GM18505 (cell line): ENCODE measurements around the gene IL1RAPL1.

Experiments
- ATAC-seq: cut with Tn5 transposase; IDR thresholded peaks from one replicate; pipeline ENCODE4 v1.9.1; 2021; ENCODE audit not compliant: unreplicated experiment
- POLR2A ChIP-seq: IDR thresholded peaks from 4 replicates; pipeline ENCODE4 v1.6.1; 2011; ENCODE audit warnings: borderline replicate concordance; ENCODE audit not compliant: insufficient read depth, insufficient read length; ENCODE audit errors: extremely low read depth

The IL1RAPL1 gene

GRCh38 chrX:28586981-28587551 is at the start of gene IL1RAPL1:
Gene IL1RAPL1 (plus strand): TSS chrX:28587446.
- TF ChIP-seq POLR2A = no peak

DNA sequence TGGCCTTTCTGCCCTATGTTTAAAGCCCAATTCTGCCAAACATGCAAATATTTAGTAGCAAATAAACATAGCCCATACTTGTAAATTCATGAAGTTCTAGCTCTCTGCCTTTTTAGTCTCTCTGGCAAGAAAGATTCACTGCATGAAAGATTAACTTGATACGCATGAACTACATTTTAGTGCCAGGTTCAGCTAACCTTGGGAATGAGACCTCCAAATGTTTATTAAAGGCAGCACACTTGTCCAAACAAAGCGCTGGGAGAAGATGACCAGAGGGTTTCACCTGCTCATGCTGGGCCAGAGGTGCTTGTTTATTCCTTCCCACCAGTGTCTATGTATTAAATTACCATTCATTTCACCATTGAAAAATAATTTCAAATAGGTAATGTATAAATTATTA is 44.5 kb upstream of the IL1RAPL1 start:
- TF ChIP-seq POLR2A = no peak
- ATAC-seq = no peak

More at GRCh38 chrX:28586981-28587551, at the start of gene IL1RAPL1:
- ATAC-seq = no peak

DNA sequence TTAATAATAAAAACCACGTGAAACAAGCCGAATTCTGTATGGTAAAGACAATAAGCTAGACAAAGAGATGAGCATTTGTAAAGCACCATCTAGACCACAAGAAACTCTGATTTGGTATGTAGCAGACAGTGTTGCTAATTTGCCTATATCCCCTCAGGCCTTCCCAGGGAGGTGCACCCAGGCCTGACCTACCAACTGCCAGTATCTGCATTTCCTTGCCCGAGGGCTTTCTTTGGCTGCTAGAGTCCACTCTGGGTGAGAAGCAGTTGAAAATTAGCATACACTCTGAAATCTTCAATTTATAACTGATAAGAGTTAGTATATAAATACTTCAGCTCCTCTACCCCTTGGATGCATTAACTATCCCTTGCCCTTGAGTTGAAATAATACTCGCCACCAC is 37.4 kb upstream of the IL1RAPL1 start:
- no peak for TF ChIP-seq POLR2A
- ATAC-seq = no peak

GRCh38 chrX:28550331-28550872 is 36.8 kb upstream of the IL1RAPL1 start:
- no peak for TF ChIP-seq POLR2A
- no peak for ATAC-seq

DNA sequence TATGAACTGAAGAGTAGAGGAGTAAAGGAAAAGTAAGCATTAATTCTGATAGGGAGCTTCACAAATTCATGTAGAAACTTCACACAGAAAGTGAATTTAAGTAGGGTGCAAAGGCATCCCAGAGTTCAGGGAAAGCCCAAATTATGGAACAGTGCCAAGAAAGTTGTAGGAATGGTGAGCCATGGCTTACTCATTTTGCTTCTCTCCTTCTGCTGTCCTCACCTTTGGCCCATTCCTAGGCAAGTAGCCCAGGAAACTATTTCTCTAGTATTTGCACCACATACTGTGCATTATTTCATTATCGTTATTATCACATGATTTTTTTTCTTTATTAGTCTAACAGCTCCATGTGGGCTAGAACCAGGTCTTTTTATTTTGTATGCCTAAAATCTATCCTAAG is 34.9 kb upstream of the IL1RAPL1 start:
- TF ChIP-seq POLR2A = no peak
- no peak for ATAC-seq

- TF ChIP-seq POLR2A = no peak
- no peak for ATAC-seq
Measured at GRCh38 chrX:28552882-28553829, 34.1 kb upstream of the IL1RAPL1 start.

DNA sequence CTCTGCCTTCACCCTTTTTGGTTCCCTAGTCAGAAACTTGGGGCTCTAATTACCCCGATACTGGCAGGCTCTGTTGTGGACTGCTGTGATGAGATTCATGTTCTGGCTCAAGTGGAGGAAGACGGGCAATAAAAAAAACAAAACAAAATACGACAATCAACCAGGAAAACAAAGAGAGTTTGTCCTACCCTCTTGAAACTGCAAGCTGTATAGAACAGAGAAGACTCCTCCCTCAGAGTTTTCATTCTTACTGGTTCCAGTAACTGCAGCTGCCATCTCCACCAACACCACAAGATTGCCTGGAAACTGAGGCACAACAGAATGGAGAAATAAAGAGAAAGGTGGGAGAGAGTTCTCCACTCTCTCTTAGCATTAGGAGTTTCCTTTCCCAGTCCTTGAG is 11.1 kb upstream of the IL1RAPL1 start:
- no peak for TF ChIP-seq POLR2A
- ATAC-seq = no peak

DNA sequence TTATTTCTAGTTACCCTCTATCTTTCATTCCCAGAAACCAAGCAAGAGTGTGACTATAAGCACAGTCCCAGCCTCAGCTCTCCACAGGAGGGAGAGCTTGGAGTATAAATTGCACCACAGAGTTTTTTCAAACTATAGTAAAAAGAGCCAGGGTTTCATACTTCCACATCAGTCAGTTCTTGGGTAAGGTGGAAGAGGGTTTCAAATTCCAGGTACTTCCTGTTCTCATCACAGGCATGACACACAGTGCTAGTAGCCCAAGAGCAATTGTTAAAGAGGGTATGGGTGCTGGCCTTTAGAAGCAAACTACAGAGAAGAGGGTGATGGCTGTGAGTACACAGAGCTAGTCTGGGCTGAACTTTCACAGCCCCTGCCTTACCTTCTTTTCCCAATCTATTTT is 5.7 kb upstream of the IL1RAPL1 start:
- TF ChIP-seq POLR2A = no peak
- ATAC-seq = no peak

DNA sequence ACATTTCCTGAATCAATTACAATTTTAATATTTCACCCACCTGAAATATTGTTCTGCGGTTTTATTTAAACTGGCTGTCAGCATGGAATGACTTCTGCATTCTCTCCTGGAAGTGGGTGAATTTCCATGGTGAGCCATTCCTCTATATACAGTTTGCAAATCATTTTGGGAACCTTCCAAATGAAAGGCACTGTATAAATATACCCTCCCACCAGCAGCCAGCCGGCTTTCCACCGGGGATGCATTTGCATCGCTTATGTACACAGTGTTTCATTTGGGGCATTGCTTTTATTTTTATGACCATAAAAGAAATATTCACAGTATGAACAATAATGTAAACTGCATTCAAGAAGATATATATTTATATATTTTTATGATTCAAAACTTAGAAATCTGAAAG is 4.7 kb upstream of the IL1RAPL1 start:
- no peak for TF ChIP-seq POLR2A
- no peak for ATAC-seq

- TF ChIP-seq POLR2A = no peak
- ATAC-seq = no peak
Measured at GRCh38 chrX:28584025-28584424, 3.2 kb upstream of the IL1RAPL1 start.

GRCh38 chrX:28585767-28586166 is 1.5 kb upstream of the IL1RAPL1 start:
- no peak for ATAC-seq
- TF ChIP-seq POLR2A = no peak

GRCh38 chrX:28586286-28586685 is 960 bp upstream of the IL1RAPL1 start:
- no peak for TF ChIP-seq POLR2A
- no peak for ATAC-seq

GRCh38 chrX:28589046-28589445 is 1.8 kb downstream of the IL1RAPL1 start:
- no peak for ATAC-seq
- no peak for TF ChIP-seq POLR2A

DNA sequence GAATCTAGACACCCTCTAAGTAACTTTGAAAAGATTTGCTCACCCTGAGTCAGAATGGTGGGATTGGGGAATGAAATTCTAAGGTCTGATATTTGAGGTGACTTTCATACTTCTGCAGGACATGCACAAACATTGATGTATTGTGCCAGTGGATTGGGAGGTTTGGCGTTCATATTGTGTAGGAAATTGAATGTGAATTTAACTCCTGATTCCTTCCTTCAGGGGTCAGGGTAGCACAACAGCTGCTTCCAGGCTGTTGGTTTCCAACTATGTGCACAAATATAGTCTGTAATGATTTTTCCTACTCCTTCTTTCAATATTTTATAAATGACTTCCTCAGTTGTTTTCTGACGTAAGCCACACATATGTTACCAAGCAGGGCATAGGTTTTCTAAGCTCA is 3.1 kb downstream of the IL1RAPL1 start:
- no peak for TF ChIP-seq POLR2A
- no peak for ATAC-seq
